ENCODE results near the gene MYL1. TPM values are rescaled to one million over a fixed set of nuclear protein-coding genes. Genes with fewer than 3 reads are reported as not detected.

MYL1 gene
- total RNA-seq, 1 experiment from 2014 or later: not detected

DNA sequence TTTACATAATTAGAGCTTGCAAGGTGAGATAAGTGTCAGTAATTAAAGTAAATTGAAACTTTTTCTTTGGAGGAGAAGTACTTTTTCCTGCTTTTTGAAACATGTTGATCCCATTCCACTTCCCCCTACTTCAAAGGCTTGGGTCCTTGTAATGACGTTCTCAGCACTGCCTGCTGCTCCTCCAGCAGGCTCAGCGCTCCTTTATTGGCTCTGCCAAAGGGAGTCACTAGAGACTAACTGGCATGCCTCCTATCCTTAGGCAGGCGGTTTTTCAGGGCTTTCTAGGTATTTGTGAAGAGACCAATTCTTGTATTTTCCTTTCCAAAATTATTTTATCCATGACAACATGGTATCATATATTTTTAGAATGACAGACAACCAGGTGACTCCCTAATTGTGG is 45.8 kb downstream of the MYL1 start:
- Mint-ChIP-seq H3K4me1 (peaks cover 3% of the 10 kb centered on the region; the same call in 1 of the 2 replicates), H3K36me3 (no peaks in the 10 kb centered on the region), H3K9me3 (no peaks in the 10 kb centered on the region; the same call in 1 of the 2 replicates), H3K27me3 (ENCODE audit: low read depth) (no peaks in the 10 kb centered on the region), H3K4me3 (no peak overlapping the region), H3K27ac (no peak overlapping the region)
- CTCF ChIA-PET: no interaction called here
- POLR2A ChIA-PET: no interaction called here
- TF ChIP-seq, protein P1, sequence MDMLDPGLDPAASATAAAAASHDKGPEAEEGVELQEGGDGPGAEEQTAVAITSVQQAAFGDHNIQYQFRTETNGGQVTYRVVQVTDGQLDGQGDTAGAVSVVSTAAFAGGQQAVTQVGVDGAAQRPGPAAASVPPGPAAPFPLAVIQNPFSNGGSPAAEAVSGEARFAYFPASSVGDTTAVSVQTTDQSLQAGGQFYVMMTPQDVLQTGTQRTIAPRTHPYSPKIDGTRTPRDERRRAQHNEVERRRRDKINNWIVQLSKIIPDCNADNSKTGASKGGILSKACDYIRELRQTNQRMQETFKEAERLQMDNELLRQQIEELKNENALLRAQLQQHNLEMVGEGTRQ (CRISPR knock-in tag; IDR thresholded peaks at IDR 0.05): no peak
- TF ChIP-seq ZNF121 (CRISPR knock-in tag; IDR thresholded peaks at IDR 0.05): no peak
- TF ChIP-seq, protein P2, sequence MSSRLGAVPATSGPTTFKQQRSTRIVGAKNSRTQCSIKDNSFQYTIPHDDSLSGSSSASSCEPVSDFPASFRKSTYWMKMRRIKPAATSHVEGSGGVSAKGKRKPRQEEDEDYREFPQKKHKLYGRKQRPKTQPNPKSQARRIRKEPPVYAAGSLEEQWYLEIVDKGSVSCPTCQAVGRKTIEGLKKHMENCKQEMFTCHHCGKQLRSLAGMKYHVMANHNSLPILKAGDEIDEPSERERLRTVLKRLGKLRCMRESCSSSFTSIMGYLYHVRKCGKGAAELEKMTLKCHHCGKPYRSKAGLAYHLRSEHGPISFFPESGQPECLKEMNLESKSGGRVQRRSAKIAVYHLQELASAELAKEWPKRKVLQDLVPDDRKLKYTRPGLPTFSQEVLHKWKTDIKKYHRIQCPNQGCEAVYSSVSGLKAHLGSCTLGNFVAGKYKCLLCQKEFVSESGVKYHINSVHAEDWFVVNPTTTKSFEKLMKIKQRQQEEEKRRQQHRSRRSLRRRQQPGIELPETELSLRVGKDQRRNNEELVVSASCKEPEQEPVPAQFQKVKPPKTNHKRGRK (CRISPR knock-in tag; IDR thresholded peaks at IDR 0.05; ENCODE audit: borderline replicate concordance): no peak
- no peak for TF ChIP-seq ATF2 (CRISPR knock-in tag; IDR thresholded peaks at IDR 0.05; ENCODE audit: borderline replicate concordance, low read depth)
- no peak for TF ChIP-seq ZNF263 (CRISPR knock-in tag; IDR thresholded peaks at IDR 0.05; ENCODE audit: low read depth)
- TF ChIP-seq, protein P3, sequence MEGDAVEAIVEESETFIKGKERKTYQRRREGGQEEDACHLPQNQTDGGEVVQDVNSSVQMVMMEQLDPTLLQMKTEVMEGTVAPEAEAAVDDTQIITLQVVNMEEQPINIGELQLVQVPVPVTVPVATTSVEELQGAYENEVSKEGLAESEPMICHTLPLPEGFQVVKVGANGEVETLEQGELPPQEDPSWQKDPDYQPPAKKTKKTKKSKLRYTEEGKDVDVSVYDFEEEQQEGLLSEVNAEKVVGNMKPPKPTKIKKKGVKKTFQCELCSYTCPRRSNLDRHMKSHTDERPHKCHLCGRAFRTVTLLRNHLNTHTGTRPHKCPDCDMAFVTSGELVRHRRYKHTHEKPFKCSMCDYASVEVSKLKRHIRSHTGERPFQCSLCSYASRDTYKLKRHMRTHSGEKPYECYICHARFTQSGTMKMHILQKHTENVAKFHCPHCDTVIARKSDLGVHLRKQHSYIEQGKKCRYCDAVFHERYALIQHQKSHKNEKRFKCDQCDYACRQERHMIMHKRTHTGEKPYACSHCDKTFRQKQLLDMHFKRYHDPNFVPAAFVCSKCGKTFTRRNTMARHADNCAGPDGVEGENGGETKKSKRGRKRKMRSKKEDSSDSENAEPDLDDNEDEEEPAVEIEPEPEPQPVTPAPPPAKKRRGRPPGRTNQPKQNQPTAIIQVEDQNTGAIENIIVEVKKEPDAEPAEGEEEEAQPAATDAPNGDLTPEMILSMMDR (IDR thresholded peaks at IDR 0.05): no peak
- no peak for TF ChIP-seq NR2C2 (CRISPR knock-in tag; IDR thresholded peaks at IDR 0.05)
- TF ChIP-seq NFYB (CRISPR knock-in tag; conservative IDR thresholded peaks at IDR 0.05; ENCODE audit: low read depth): no peak
- TF ChIP-seq, protein P4, sequence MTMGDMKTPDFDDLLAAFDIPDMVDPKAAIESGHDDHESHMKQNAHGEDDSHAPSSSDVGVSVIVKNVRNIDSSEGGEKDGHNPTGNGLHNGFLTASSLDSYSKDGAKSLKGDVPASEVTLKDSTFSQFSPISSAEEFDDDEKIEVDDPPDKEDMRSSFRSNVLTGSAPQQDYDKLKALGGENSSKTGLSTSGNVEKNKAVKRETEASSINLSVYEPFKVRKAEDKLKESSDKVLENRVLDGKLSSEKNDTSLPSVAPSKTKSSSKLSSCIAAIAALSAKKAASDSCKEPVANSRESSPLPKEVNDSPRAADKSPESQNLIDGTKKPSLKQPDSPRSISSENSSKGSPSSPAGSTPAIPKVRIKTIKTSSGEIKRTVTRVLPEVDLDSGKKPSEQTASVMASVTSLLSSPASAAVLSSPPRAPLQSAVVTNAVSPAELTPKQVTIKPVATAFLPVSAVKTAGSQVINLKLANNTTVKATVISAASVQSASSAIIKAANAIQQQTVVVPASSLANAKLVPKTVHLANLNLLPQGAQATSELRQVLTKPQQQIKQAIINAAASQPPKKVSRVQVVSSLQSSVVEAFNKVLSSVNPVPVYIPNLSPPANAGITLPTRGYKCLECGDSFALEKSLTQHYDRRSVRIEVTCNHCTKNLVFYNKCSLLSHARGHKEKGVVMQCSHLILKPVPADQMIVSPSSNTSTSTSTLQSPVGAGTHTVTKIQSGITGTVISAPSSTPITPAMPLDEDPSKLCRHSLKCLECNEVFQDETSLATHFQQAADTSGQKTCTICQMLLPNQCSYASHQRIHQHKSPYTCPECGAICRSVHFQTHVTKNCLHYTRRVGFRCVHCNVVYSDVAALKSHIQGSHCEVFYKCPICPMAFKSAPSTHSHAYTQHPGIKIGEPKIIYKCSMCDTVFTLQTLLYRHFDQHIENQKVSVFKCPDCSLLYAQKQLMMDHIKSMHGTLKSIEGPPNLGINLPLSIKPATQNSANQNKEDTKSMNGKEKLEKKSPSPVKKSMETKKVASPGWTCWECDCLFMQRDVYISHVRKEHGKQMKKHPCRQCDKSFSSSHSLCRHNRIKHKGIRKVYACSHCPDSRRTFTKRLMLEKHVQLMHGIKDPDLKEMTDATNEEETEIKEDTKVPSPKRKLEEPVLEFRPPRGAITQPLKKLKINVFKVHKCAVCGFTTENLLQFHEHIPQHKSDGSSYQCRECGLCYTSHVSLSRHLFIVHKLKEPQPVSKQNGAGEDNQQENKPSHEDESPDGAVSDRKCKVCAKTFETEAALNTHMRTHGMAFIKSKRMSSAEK (CRISPR knock-in tag; IDR thresholded peaks at IDR 0.05; ENCODE audit: borderline replicate concordance): no peak
- TF ChIP-seq, protein P5, sequence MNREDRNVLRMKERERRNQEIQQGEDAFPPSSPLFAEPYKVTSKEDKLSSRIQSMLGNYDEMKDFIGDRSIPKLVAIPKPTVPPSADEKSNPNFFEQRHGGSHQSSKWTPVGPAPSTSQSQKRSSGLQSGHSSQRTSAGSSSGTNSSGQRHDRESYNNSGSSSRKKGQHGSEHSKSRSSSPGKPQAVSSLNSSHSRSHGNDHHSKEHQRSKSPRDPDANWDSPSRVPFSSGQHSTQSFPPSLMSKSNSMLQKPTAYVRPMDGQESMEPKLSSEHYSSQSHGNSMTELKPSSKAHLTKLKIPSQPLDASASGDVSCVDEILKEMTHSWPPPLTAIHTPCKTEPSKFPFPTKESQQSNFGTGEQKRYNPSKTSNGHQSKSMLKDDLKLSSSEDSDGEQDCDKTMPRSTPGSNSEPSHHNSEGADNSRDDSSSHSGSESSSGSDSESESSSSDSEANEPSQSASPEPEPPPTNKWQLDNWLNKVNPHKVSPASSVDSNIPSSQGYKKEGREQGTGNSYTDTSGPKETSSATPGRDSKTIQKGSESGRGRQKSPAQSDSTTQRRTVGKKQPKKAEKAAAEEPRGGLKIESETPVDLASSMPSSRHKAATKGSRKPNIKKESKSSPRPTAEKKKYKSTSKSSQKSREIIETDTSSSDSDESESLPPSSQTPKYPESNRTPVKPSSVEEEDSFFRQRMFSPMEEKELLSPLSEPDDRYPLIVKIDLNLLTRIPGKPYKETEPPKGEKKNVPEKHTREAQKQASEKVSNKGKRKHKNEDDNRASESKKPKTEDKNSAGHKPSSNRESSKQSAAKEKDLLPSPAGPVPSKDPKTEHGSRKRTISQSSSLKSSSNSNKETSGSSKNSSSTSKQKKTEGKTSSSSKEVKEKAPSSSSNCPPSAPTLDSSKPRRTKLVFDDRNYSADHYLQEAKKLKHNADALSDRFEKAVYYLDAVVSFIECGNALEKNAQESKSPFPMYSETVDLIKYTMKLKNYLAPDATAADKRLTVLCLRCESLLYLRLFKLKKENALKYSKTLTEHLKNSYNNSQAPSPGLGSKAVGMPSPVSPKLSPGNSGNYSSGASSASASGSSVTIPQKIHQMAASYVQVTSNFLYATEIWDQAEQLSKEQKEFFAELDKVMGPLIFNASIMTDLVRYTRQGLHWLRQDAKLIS (CRISPR knock-in tag; IDR thresholded peaks at IDR 0.05; ENCODE audit: borderline replicate concordance): no peak
- no peak for TF ChIP-seq ZNF138 (CRISPR knock-in tag; conservative IDR thresholded peaks at IDR 0.05)
- TF ChIP-seq RORB (CRISPR knock-in tag; IDR thresholded peaks at IDR 0.05): no peak
- no peak for TF ChIP-seq E2F4 (CRISPR knock-in tag; IDR thresholded peaks at IDR 0.05; ENCODE audit: borderline replicate concordance, low read depth)
- TF ChIP-seq ESRRA (CRISPR knock-in tag; IDR thresholded peaks at IDR 0.05; ENCODE audit: borderline replicate concordance): no peak
- no peak for TF ChIP-seq GABPB1 (CRISPR knock-in tag; IDR thresholded peaks at IDR 0.05)
- TF ChIP-seq ZBTB21 (CRISPR knock-in tag; IDR thresholded peaks at IDR 0.05; ENCODE audit: borderline replicate concordance): no peak
- no peak for TF ChIP-seq TEAD4 (CRISPR knock-in tag; IDR thresholded peaks at IDR 0.05)
- no peak for TF ChIP-seq CREB1 (CRISPR knock-in tag; IDR thresholded peaks at IDR 0.05)
- peak; percentile 81 for ATAC-seq
- DNase-seq (ENCODE audit: low spot score): no peak

Data from WTC11 (cell line).